Stimulated activated CD4-positive, alpha-beta T cell treated with anti-CD3 and anti-CD28 coated beads, Interleukin-1b, Interleukin-23, amount 100 ng/mL, for 48 hours (primary cell): ENCODE measurements around the gene CHST12.
"Not testable (repeated sequence)": the region's sequence is repeated elsewhere in the genome, so short reads cannot be mapped to it uniquely, and the experiment has no call there.

Source experiments
- DNase-seq: peaks from one replicate; pipeline ENCODE4 v3.0.0-alpha.2; 2020

Gene CHST12

DNA sequence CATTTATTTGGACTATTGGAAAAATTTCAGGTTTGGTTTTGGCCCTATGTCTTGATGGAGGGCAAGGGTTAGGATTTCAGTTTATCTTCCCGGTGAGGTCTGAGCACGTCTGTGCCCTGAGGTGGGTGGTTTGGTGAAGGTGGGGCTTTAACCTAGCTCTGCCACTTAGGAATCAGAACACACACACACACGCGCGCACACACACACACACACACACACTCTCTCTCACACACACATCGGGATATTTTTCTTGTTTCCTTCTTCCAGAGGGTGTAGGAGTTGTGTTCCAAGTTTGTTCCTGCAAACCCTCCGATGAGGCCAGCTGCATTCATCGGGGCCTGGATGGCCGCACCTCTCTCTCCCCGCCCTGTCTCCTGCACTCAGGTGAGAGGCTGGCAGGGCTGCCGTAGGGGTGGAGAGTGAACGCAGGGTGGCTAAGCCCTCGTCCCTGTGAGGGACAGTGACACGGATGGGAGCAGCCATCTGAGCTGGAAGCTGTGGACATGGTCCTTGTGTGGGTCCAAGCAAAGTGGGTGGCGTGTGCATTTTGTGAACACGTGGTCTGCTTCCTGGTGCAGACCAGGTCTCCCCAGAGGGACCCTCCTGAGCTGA, 34.2 kb downstream of the CHST12 start:
- DNase-seq, result no peak

DNA sequence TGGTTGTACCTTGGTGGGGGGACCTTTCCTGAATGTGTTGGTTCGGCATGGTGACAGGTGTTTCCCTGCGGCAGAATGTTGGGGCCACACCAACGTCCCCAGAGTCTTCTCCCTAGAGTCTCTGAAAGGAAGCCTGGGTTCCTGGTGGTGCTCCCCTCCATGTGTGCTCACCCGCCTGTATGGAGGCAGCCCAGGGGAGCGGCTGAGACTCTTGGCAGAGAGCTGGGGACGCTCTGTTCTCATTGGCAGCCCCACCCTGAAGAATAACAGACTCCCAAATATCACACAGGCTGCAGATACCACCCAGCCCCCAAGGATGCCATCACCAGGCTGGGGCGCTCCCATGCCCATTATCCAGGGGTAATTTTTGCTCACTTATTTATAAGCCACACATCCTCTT, 34.8 kb downstream of the CHST12 start:
- DNase-seq, result no peak

DNA sequence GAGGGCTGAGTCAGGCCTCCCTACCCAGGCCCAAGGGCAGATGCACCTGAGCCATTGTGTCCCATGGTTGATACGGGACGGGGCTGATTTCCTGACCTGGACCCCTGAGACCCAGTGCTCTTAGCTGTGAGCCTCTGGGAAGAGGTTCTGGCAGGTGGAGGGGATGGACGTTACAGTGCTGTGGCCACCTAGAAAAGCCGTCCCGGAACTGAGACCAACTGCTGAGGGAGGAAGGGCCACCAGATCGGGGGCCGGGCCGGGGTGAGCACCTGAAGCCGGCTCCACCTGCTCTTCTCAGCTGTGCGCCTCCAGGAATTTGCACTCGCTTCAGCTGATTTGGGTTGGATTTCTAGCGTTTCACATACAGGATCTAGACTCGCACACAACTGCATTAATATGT, 35.4 kb downstream of the CHST12 start:
- DNase-seq, result no peak

DNA sequence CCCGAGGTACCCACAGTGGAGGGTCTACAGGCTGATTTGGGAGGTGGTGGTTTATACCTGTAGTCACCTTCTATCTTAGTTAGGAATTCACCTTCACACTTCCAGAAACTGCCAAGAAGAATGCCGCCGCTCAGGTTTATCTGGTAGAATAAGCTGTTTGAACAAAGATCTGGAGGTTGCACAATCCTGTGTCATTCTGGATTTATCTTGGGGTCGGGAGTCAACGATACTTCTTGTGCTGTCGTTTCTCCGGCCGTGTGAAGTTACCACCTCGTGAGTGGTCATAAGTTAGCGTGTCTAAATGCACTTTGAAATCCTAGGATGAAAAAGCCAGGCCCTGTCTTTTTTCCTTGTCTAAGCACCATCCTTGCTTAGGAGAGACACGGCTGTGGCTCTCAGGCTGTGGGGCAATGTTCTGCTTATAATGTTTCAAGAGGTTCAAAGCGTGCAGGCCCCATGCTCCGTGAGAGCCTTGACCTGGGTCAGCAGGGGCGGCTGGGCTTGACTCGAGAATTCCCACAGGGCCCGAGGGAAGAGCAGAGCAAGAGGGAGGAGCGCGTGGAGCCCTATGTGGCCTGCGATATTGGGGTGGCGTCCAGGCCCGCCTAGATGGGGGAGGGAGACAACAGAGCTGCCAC, 37.3 kb downstream of the CHST12 start:
- DNase-seq, result no peak

DNA sequence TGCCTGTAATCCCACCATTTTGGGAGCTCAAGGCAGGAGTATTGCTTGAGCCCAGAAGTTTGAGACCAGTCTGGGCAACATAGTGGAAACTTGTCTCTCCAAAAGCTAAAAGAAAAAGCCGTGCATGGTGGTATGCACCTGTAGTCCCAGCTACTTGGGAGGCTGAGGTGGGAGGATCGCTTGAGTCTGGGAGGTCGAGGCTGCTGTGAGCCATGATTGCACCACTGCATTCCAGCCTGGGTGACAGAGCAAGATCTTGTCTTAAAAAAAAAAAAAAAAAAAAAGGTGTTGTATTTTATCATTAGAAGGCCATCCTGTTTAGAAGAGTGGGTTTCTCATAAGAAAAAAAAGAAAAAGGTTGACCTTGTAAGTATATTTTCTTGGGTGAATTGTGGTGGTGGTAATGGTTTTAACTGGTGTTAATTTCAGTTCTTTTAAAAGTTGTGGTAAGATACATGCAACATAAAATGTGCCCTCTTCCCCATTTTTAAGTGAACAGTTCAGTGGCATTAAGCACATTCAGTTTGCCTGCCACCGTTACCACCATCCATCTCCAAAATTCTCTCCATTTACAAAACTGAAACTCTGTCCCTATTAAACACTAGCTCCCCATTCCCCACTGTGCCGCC, 38.1 kb downstream of the CHST12 start:
- no peak for DNase-seq

DNA sequence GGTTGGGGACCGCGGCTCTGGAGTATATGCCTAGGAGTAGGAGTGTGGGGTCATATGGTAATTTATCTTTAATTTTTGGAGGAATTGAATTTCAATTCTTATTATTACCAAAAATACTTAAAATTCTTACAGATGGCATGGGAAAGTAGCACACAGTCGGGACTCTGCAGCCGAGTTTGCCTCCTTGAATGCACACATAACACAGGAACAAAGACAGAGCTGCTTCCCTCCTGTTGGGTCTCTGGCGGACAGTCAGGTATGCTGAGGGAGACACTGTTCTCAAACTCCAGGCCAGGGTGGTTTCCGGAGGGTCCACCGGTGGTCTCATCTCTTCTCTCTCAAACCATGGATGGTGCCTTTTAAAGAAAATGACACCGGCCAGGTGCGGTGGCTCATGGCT, 40.1 kb downstream of the CHST12 start:
- no peak for DNase-seq

DNA sequence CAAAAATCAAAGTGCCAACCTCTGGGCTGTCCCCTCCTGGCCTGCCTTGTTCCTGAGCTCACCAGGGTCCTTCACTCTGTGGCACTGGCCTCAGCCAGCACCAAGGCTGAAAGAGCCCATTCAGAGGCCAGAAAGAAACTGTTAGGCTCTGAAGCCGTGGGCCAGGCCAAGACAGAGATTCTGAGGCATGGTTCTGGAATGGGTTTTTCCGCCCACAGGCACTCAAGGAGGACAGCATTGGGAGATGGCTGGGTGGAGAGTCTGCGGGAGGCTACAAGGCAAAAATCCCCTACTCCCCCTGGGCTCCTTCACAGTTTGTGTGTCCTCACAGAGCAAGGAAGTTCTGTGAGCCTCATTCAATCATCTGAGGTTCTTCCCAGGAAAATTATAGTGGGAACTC, 41.1 kb downstream of the CHST12 start:
- no peak for DNase-seq

DNA sequence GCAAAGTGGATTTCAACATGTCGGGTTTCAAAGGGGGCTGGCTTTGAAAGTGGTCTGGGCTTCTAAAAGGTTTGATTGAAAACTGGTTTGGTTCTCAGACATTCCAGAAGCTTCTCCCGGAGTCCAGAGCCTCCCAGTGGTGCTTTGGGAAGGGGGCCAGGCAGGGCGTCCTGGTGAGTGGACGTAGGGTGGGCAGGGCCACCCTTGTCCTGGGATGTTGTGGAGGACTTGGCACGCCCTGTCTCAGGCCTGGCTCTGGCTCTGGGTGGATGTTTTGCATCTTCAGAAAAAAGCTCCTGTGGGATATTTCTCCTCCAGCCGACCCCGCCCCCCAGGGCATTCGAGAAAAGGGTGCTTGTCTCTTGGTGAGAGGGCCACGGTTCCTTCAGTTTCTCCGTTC, 41.6 kb downstream of the CHST12 start:
- no peak for DNase-seq

DNA sequence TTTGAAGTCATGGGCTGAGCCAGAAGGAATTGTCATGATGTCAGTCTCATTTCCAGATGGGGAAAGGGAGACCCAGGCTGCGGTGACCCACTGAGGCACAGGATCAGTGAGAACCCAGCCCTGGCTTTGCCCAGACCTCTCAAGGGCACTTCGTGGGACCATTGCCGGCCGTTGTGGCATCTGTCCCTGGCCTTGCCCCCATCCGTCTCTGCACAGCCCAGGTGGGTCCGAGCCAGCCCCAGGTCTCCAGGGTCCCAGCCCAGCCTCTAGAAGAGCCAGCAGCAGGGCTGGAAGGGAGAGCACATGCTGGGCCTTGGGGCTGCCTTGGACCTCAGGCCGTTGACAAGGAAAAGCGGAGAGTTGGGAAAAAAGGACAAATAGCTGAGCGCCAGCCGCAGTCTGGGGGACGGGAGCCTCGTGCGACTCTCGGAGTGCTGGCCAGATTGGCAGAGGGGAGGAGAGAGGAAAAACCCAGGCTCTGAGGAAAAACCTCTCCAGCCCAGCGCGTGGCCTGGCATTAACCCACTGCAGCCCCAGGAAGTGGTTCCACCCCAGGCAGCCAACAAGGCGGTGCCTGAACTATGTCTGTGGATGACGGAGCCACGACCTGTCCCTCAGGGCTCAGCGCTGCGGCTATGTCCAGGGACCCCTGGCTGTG, 42.6 kb downstream of the CHST12 start:
- DNase-seq, result no peak

DNA sequence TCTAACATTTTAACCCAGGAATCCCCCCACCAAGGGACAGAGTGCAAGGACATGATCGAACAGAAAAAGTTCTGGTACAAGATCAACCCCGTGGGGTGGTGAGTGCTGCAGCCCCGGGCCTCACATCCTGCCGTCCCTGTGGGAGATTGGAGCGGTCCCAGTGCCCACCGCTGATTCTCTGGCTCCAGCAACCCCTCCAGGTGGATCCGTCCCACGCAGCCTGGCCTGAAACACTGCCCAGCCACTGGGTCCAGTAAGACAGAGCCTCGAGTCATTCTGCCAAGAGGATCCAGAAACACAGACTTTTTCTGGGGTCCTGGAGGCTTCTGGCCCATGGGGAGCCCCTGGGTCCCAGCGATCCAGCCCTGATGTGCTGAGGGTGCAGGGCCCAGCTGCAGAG, 43.3 kb downstream of the CHST12 start:
- no peak for DNase-seq

DNA sequence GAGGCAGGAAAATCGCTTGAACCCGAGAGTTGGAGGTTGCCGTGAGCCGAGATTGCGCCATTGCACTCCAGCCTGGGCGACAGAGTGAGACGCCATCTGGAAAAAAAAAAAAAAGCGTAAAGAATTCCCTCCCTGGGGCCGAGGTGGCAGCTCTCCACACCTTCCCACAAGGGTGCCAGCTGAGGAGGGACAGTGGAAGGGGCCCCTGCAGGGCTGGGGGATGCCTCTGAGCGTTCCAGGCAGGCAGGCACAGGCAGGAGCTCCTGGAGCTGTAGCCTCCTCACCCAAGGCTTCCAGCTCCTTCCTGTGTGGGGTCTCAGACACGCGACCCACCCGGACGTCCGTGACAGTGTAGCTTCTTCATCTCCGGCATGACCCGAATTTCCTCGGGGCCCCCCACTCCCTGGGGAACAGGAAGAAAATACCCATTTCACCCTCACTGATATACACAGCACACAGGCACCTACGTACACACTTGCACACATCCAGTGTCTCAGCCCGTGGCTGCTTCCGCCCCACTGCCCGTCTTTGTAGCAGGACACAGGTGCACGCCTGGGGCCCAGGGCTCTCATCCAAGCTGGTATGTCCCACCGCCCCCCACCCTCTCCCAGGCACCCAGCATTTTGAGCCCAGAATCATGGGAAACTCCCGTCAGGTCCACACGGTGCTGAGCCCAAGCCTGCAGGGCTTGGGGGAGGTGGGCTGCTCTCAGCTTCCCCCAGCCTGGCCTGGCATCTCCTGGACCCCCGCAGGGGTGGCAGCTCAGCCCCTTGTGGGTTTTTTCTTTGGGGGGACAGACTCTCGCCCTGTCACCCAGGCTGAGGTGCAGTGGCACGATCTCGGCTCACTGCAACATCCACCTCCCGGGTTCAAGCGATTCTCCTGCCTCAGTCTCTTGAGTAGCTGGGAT, 47.0 kb downstream of the CHST12 start:
- DNase-seq, result no peak

DNA sequence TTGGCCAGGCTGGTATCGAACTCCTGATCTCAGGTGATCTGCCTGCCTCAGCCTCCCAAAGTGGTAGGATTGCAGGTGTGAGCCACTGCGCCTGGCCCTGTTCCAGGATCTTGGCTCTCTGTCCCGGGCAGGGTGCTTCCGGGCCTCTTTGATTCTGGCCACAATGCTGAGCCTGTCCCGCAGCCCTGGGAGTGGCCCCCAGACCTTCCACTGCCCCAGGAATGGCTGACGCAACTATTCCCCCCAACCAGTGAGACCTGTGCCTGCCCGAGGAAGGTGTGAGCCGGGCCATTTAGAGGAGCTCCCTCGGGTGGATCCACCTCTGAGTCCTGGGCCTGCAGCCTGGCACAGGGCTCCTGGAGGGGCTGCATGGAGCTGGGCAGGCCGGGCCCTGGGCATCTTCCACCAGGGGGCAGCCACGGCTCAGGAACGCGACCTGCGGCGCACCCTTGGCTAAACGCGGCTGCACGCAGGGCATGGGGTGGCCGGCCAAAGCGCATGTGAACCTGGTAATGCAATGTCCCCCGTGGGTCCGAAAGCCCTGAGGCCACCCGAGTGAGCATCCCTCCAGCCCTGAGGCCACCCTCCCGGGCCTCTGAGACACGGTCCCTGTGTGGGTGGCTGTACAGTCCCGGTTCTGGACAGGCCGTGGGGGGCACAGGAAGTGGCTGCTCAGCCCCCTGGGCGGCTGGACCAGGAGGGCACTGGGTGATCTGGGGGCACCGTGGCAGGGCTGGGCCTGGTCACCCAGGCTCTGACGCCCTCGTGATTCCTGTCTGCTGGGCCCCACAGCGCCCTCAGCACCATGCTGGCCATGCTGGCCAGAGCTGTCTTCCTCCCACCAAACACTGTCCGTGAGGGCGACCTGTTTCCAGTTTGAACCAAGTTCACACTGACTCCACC, 48.0 kb downstream of the CHST12 start:
- DNase-seq, result peak; percentile 77

DNA sequence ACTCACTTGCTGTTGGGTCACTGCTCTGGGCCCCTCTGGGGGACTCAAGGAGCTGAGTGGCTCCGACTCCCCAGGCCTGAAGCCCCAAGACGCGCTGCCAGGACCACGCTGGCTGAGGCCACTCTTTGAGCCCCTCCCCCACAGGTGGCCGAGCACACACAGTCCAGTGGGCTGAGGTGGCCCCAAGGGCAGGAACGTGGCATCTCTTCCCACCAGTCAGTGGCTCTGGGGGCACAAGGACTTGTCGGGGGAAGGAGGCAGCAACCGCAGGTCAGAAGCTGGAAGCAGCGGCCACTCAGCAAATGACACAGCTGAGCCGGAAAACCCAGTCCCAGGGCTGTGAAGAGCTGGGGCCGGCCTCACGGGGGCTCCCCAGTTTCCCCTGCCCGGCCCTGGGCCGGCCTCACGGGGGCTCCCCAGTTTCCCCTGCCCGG, 48.7 kb downstream of the CHST12 start:
- no peak for DNase-seq

DNA sequence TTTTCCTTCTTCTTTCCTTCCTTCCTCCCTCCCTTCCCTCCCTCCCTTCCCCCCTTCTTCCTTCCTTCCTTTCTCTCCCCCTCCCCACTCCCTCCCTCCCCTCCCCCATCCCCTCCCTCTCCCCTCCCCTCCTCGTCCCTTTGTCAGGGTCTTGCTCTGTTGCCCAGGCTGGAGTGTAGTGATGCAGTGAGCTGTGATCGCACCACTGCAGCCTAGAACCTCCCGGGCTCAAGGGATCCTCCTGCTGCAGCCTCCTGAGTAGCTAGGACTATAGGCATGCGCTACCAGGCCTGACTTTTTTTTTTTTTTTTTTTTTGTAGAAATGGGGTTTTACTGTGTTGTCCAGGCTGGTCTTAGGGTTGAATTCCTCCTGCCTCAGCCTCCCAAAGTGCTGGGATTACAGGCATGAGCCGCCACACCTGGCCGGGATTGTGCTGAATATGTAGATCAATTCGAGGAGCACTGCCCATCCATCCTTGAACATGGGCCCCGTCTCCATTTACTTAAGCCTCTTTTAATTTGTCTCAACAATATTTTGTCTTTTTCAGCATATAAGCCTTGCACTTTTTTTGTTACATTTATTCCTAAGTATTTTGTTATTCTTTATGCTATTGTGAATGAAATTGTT, 49.3 kb downstream of the CHST12 start:
- no peak for DNase-seq

DNA sequence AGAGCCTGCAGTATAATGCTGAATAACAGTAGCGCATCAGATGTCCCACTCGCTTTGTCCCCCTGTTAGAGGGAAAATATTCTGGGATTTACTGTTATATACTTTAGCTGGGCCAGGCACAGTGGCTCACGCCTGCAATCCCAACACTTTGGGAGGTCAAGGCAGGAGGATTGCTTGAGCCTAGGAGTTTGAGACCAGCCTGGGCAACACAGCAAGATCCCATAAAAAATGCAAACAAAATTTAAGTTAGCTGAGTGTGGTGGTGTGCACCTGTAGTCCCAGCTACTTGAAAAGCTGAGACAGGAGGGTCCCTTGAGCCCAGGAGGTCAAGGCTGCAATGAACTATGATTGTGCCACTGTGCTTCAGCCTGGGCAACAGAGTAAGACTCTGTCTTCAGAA, 50.4 kb downstream of the CHST12 start:
- DNase-seq, result not testable (repeated sequence)

DNA sequence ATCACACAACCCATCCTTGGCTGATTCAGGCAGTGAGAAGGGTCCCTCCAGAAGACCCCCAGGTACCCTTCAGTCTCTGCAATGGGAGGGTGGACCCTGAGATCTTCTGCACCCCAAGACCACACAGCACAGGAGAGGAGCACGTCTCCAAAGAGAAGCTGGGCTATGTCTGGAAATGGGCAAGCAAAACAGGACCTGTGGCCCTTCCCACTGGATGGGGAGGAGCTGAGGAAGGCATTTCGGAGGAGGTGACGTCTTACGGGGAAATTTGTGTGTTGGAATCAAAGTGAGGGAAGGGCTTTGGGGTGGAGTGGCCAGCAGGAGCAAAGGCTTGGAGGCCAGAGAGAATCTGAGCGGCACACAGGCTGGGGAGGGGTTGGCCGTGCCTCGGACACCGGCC, 56.3 kb downstream of the CHST12 start:
- no peak for DNase-seq

DNA sequence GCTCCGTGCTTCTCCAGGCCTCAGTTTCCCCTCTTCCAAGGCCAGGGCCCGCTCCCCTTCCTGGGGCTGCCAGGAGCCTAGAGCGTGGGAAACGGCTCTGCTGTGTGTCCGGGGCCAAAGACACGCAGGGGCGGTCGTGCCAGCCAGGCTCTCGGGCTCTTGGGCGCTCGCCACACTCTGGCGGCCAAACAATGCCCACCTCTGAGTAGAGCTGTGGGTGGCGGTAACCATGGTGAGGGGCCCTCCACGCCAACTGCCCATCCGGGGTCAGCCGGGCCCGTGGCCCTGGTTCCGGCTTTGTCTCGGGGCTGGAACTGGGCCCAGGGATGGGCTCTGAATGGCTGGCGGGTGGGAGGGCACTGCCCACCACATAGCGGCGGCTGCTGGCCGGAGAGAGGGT, 56.8 kb downstream of the CHST12 start:
- DNase-seq, result no peak

DNA sequence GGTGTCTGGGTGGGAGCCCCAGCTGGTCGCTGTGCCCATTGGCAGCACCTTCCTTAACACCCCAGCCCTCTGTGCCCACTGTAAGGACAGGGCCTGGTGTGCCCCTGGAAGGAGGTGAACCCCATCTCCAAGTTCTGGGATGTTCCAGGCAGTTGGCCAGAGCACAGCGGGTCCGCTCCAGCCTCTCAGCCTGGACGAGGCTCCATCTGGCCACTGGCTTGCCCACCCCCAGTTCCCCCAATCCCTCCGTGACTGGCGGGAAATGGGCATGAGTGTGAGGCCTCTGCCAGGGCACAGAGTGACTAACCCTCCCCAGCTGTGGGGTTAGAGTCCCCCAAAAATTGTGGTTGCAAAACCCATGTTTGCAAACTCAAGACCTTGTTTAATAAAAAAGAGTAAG, 57.2 kb downstream of the CHST12 start:
- DNase-seq, result no peak

DNA sequence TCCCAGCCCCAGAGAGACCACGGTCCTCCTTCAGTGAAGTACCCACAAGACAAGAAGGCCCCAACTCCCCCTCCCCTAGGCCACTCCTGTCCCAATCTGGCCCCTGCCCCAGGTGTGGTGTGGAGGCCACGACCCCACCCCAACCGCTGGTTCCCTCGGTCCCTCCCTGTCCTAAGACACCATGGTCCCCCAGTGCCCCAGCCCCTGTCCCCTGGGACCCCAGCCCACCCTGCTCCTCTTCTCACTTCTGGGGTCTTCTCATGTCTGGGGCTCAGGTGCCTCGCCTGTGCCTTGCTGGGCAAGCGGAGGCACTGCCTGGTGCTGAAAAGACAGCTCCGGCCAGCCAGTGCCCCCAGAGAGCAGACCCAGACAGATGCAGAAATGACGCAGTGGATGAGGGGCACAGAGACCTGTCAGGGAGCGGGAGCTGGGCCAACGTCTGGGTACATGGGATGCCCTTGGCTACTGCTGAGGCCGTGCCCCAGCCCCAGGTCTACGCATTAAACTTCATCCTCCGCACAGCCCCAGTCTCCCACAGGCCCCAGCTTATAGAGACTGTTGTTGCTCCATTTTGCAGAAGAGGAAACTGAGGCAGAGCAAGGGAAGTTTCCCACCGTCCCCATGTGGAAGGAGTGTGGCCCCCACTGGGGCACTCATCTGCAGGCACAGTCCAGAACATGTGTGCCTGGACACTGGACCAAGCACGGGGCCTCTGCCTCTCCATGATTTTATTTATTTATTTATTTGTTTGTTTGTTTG, 58.0 kb downstream of the CHST12 start:
- no peak for DNase-seq

DNA sequence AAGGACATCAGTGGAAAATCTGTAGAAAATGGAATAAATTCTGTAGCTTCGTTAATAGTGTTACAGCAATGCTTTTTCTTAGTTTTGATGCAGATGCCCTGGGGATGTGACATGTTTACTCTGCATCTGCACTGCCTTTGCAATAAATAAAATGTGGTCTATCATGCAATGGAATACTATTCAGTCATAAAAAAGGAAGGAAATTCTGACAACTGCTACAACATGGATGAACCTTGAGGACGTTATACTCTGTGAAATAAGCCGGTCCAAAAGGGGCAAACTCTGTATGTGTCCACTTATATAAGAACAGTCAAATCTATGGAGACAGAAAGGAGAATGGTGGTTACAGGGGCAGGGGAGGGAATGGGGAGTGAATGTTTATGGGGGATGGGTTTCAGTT, 59.3 kb downstream of the CHST12 start:
- DNase-seq, result no peak

DNA sequence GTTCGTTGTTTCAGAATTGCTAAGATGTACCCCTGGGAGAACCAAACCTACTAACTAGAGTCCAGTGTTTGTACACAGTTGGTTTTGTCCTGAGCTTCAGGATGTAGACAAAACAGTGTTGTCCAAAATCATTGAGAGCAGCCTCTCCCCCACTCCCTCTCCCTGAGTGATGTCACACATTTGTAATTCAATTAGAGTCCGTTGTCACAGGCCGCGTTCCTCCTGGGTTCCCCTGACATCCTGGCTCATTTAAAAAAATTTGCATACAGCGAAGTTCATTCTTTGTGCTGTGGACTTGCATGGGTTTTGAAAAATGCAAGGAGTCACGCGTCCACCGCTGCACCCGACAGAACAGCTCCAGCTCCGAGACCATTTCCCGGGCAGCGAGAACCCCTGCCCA, 62.5 kb downstream of the CHST12 start:
- DNase-seq, result no peak
